H1 (cell line): ENCODE measurements around the gene FBXL17.

Experiments used
- CBX8 ChIP-seq: fragments of 300-800, 300-1000 bp; sonication (generic); IDR thresholded peaks from 2 replicates; pipeline ENCODE4 v1.7.1; 2016; ENCODE audit warnings: low read depth, low read length, borderline replicate concordance
- CEBPB ChIP-seq: IDR thresholded peaks from 2 replicates; pipeline ENCODE4 v1.6.1; 2012; ENCODE audit warnings: low read depth, low read length
- EZH2 ChIP-seq: fragments of 200-600 bp; sonication (generic); IDR thresholded peaks from 2 replicates; pipeline ENCODE4 v1.7.1; 2012; ENCODE audit warnings: low read depth, mild to moderate bottlenecking, moderate library complexity, low read length, inconsistent platforms; ENCODE audit not compliant: severe bottlenecking
- JUN ChIP-seq: IDR thresholded peaks from 2 replicates; pipeline ENCODE4 v1.6.1; 2011; ENCODE audit warnings: low read depth, mild to moderate bottlenecking, improper control_type of control experiment, low read length
- KDM5A ChIP-seq: fragments of 200-600 bp; IDR thresholded peaks from 2 replicates; pipeline ENCODE4 v1.7.1; 2012; ENCODE audit warnings: mild to moderate bottlenecking, low read length, inconsistent platforms, mixed read lengths
- MAFK ChIP-seq: IDR thresholded peaks from 2 replicates; pipeline ENCODE4 v1.6.1; 2012; ENCODE audit warnings: low read depth, mild to moderate bottlenecking, improper control_type of control experiment, low read length
- POLR2A ChIP-seq, 2 experiments: IDR thresholded peaks; 1 replicate in 1 of 2; 2 replicates in 1 of 2; pipeline ENCODE4 v1.6.1; 2011; ENCODE audit warnings: low read depth in 2 of 2, low read length in 2 of 2, mild to moderate bottlenecking in 2 of 2; ENCODE audit errors: control extremely low read depth in 1 of 2
- POLR2AphosphoS5 ChIP-seq: IDR thresholded peaks from 2 replicates; pipeline ENCODE4 v1.6.1; 2011; ENCODE audit warnings: low read depth, low read length
- RAD21 ChIP-seq, 2 experiments: IDR thresholded peaks in 1 of 2; conservative IDR thresholded peaks in 1 of 2; 2 replicates each; pipeline ENCODE4 v1.6.1; 2011; ENCODE audit warnings: low read depth in 2 of 2, low read length in 2 of 2, improper control_type of control experiment in 1 of 2, inconsistent platforms in 1 of 2, mild to moderate bottlenecking in 1 of 2, moderate library complexity in 1 of 2
- TF ChIP-seq, protein P1 (sequence below), 3 experiments: IDR thresholded peaks; 1 replicate in 2 of 3; 2 replicates in 1 of 3; pipeline versions ENCODE4 v1.5.1 to v1.6.1; 2011; ENCODE audit warnings: low read length in 3 of 3, mild to moderate bottlenecking in 3 of 3, inconsistent platforms in 2 of 3, low read depth in 1 of 3, moderate library complexity in 1 of 3; ENCODE audit not compliant: insufficient read depth in 1 of 3; ENCODE audit errors: control extremely low read depth in 1 of 3

DNA sequence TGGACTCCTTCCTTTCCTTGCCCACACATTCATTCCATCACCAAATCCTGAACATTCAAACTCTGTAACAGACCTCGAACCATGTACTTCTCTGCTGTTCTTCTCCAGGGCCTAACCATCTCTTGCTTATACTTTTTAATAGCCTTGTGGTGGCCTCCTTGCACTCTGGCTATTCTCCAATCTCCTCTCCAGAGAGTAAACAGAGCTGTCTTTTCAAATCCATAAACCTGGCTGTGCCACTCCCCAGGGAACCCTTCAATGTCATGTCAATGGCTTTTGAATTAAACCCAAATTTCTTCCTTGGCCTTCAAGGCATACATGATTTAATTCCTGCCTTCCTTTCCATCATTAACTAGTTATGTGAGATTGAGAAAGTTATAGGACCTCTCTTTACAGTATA lies 433.5 kb downstream of the FBXL17 start:
- TF ChIP-seq CEBPB (no peak), EZH2 (no peak), MAFK (no peak), JUN (no peak), KDM5A (no peak), POLR2AphosphoS5 (no peak), CBX8 (no peak), POLR2A (IDR thresholded peaks at IDR 0.05; ENCODE audit: control extremely low read depth in 1 of 2, low read depth in 2 of 2, low read length in 2 of 2) (no peak), RAD21 (IDR thresholded peaks at IDR 0.05 in 1 of 2, conservative IDR thresholded peaks at IDR 0.05 in 1 of 2; ENCODE audit: low read depth in 2 of 2, low read length in 2 of 2) (no peak)
- TF ChIP-seq, protein P1, sequence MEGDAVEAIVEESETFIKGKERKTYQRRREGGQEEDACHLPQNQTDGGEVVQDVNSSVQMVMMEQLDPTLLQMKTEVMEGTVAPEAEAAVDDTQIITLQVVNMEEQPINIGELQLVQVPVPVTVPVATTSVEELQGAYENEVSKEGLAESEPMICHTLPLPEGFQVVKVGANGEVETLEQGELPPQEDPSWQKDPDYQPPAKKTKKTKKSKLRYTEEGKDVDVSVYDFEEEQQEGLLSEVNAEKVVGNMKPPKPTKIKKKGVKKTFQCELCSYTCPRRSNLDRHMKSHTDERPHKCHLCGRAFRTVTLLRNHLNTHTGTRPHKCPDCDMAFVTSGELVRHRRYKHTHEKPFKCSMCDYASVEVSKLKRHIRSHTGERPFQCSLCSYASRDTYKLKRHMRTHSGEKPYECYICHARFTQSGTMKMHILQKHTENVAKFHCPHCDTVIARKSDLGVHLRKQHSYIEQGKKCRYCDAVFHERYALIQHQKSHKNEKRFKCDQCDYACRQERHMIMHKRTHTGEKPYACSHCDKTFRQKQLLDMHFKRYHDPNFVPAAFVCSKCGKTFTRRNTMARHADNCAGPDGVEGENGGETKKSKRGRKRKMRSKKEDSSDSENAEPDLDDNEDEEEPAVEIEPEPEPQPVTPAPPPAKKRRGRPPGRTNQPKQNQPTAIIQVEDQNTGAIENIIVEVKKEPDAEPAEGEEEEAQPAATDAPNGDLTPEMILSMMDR (IDR thresholded peaks at IDR 0.05; ENCODE audit: control extremely low read depth in 1 of 3, insufficient read depth in 1 of 3, low read depth in 1 of 3, low read length in 3 of 3): no peak
